ENCODE measurements around the gene CAMTA1. TPM values are rescaled to one million over a fixed set of nuclear protein-coding genes. Genes with fewer than 3 reads are reported as not detected.
A peak's percentile ranks its signal among the peaks of the same experiment; 100 is the strongest.
"Not testable (repeated sequence)": the region's sequence is repeated elsewhere in the genome, so short reads cannot be mapped to it uniquely, and the experiment has no call there.

CAMTA1 gene
- total RNA-seq, 2 donors from 2014 or later: 100 to 102 TPM

DNA sequence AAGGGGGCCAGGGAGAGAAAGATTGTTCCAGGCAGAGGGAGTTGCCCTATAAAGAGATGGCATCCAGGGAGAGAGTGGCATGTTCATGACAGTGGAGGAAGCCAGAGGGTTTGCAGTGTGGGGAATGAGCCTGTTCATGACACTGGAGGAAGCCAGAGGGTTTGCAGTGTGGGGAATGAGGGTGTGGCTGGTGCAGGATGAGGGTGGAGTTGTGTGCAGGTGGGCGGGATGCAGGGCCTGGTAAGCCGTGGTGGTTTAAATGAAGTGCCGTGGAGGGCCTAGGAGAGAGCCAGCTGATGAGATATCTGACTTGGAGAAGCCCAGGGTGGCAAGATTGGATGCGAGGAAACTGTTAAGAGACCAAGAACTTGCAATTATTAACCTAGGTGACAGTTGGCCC, 131.8 kb downstream of the CAMTA1 start:
- H3K9me3 ChIP-seq: no peaks in the 10 kb centered on the region
- WGBS: 47% methylated on average over 4 of the region's 4 CpGs
- H3K4me1 ChIP-seq (replicated peaks): no peaks in the 10 kb centered on the region
- no peaks in the 10 kb centered on the region for H3K27me3 ChIP-seq (replicated peaks; ENCODE audit: insufficient read depth)
- H3K4me3 ChIP-seq: no peak overlapping the region
- no peaks in the 10 kb centered on the region for H3K36me3 ChIP-seq
- peak overlapping the region; percentile 37 to 39 for H3K27ac ChIP-seq
- TF ChIP-seq POLR2AphosphoS5 (IDR thresholded peaks at IDR 0.05) (no peak), POLR2A (IDR thresholded peaks at IDR 0.05) (no peak)
- TF ChIP-seq, protein P1, sequence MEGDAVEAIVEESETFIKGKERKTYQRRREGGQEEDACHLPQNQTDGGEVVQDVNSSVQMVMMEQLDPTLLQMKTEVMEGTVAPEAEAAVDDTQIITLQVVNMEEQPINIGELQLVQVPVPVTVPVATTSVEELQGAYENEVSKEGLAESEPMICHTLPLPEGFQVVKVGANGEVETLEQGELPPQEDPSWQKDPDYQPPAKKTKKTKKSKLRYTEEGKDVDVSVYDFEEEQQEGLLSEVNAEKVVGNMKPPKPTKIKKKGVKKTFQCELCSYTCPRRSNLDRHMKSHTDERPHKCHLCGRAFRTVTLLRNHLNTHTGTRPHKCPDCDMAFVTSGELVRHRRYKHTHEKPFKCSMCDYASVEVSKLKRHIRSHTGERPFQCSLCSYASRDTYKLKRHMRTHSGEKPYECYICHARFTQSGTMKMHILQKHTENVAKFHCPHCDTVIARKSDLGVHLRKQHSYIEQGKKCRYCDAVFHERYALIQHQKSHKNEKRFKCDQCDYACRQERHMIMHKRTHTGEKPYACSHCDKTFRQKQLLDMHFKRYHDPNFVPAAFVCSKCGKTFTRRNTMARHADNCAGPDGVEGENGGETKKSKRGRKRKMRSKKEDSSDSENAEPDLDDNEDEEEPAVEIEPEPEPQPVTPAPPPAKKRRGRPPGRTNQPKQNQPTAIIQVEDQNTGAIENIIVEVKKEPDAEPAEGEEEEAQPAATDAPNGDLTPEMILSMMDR (IDR thresholded peaks at IDR 0.05): no peak
- DNase-seq (ENCODE audit: low spot score): no peak
- intact Hi-C loops (cut with DNase I): no loop called here

DNA sequence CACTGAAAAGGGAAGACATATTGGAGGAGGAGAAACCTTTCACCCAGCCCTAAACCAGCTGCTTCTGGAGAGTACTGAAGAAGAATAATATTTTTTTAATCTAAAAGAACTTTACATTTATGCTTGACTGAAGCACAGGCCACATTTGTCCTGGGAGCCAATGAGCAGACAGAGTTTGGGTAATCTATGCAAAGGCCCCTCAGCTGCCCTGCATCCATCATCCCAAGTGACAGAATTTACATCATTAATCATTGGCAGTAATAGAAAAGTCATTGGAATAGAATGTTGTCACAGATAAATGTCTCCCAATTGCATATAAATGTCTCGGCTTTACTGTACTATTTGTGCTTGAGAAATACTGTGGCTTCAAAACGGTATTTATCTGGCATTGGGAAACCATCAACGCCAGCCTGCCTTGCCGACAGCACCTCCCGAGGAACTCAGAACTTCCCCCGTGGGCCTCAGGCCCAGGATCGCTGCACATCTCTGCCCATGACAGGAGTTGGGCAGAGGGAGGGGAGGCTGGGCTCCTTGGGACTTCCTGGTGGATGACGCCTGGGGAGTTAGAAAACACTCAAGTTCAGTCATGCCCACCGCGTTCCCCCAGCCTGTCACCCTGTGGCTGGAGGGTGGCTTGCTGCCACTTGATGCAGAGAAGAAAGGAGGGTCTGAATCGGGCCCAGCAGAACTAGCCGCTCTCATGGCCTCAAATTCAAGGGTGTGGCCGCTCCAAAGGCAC, 133.1 kb downstream of the CAMTA1 start:
- DNase-seq (ENCODE audit: low spot score): peak; percentile 89
- Histone ChIP-seq H3K4me3 (no peak overlapping the region), H3K9me3 (no peaks in the 10 kb centered on the region), H3K27ac (peak overlapping the region; percentile 48 to 72), H3K4me1 (replicated peaks) (no peaks in the 10 kb centered on the region), H3K27me3 (replicated peaks; ENCODE audit: insufficient read depth) (no peaks in the 10 kb centered on the region), H3K36me3 (no peaks in the 10 kb centered on the region)
- no peak for TF ChIP-seq POLR2A (IDR thresholded peaks at IDR 0.05)
- TF ChIP-seq POLR2AphosphoS5 (IDR thresholded peaks at IDR 0.05): peak; percentile 83
- TF ChIP-seq, protein P1 (IDR thresholded peaks at IDR 0.05): no peak
- 37% methylated on average over 13 of the region's 13 CpGs for WGBS
- intact Hi-C loops (cut with DNase I): no loop called here

DNA sequence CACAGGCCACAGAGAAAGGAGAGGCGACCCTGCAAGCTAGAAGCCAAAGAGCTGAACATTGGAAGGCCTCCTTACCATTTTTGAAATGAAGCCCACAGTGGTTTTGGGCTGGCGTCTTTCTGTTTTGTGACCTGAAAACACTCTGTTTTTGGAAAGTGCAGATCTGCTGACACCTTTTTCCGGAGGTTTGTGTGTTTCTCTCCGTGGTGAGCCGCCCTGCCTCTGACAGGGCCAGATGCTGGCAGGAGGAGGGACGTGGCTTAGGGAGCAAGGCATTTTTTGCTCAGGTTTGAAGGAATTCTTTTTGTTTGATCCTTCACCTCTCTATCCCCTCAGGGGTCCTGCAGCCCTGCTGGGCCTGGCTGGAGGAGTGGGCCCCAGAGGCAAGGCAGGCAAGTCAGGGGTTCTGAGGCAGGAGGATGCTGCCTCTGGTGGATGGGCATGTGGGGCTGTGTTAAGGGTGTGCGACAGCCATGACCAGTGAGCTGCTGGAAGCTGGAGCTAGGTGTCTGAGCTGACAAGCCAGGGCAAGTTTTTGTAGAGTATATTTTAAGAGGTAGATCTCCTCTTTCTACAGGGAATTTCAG, 133.8 kb downstream of the CAMTA1 start:
- 47% methylated on average over 7 of the region's 7 CpGs for WGBS
- Histone ChIP-seq H3K27me3 (replicated peaks; ENCODE audit: insufficient read depth) (no peaks in the 10 kb centered on the region), H3K36me3 (no peaks in the 10 kb centered on the region), H3K4me3 (no peak overlapping the region), H3K27ac (peak overlapping the region; percentile 48 to 72), H3K4me1 (replicated peaks) (no peaks in the 10 kb centered on the region), H3K9me3 (no peaks in the 10 kb centered on the region)
- TF ChIP-seq, protein P1 (IDR thresholded peaks at IDR 0.05): peak in 1 of 4 experiments; percentile 18
- no peak for TF ChIP-seq POLR2AphosphoS5 (IDR thresholded peaks at IDR 0.05)
- intact Hi-C loops (cut with DNase I): no loop called here
- DNase-seq (ENCODE audit: low spot score): no peak

DNA sequence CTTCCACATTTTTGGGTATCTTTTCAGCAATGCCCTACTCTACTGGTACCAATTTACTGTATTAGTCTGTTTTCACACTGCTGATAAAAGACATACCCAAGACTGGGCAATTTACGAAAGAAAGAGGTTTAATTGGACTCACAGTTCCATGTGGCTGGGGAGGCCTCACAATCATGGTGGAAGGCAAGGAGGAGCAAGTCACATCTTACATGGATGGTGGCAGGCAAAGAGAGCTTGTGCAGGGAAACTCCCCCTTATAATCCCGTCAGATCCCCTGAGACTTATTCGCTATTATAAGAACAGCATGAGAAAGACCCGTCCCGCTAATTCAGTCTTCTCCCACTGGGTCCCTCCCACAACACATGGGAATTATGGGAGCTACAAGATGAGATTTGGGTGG, 136.3 kb downstream of the CAMTA1 start:
- H3K9me3 ChIP-seq; DNase-seq (ENCODE audit: low spot score); H3K4me3 ChIP-seq; H3K36me3 ChIP-seq; H3K27ac ChIP-seq; intact Hi-C loops (cut with DNase I); H3K4me1 ChIP-seq (replicated peaks); H3K27me3 ChIP-seq (replicated peaks; ENCODE audit: insufficient read depth): not testable (repeated sequence)
- WGBS: 94% methylated on average over 5 of the region's 5 CpGs

DNA sequence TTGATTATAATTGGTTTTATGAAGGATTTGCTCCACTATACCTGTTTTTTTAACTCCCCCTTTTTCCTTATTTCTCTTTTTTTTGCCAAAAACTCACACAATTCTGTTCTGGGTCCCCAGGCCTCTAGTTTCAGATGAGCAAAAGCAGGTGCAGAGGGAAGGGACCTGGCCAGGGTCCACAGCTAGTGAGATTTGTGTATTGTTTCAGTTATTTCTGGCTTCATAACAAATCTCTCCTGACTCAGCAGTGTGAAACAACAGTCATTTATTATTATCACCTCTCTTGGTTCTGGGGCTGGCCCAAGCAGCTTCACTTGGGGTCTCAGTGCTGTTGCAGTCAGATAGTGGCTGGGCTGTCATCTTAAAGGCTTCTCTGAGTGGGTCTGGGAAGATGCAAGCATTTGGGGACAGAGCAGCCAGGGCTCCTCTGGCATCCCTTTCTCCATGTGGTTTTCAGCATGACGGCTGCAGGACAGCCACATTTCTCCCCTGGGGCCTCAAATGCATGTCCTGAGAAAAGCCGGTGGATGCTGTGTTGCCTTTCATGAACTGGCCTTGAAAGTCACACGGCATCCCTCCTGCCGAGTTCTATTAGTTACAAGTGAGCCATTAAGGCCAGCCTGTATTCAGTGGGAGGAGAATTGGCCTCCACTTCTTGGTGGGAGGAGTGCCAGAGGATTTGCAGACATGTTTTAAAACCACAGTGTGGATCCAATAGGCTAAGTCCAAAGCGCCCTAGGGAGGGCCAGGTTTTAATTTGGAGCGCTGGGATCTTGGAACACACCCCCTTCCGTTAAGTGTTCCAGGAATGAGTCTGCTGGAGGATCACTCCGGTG, 137.1 kb downstream of the CAMTA1 start:
- H3K36me3 ChIP-seq: no peaks in the 10 kb centered on the region
- no peak overlapping the region for H3K4me3 ChIP-seq
- no peaks in the 10 kb centered on the region for H3K9me3 ChIP-seq
- WGBS: 10% methylated on average over 8 of the region's 8 CpGs
- peak overlapping the region in 1 of 2 donors; percentile 49 for H3K27ac ChIP-seq
- TF ChIP-seq POLR2AphosphoS5 (IDR thresholded peaks at IDR 0.05) (peak; percentile 90), POLR2A (IDR thresholded peaks at IDR 0.05) (no peak)
- TF ChIP-seq, protein P1 (IDR thresholded peaks at IDR 0.05): no peak
- H3K4me1 ChIP-seq (replicated peaks): no peaks in the 10 kb centered on the region
- peak; percentile 84 for DNase-seq (ENCODE audit: low spot score)
- H3K27me3 ChIP-seq (replicated peaks; ENCODE audit: insufficient read depth): no peaks in the 10 kb centered on the region
- intact Hi-C loops (cut with DNase I): no loop called here

All from prostate gland (tissue), 2 donors.